Spleen (tissue), 11 donors: ENCODE data around the gene TCF7L2. TPM values are rescaled to one million over a fixed set of nuclear protein-coding genes. Genes with fewer than 3 reads are reported as not detected.

Source experiments
- DNase-seq: peaks from one replicate; pipeline ENCODE4 v3.0.0-alpha.2; 2020
- H3K27ac ChIP-seq, 8 donors: fragments of 200-600 bp; sonication (generic) in 7 of 8; 1 replicate in 4 of 8; 2 replicates in 4 of 8; pipeline versions ENCODE4 v1.5.0 to v1.8.0; 2016 to 2021; ENCODE audit warnings: inconsistent platforms in 4 of 8, mild to moderate bottlenecking in 4 of 8, moderate library complexity in 1 of 8
- H3K27me3 ChIP-seq, 7 donors: fragments of 200-600 bp; sonication (generic) in 6 of 7; replicated peaks in 1 of 7; 1 replicate in 4 of 7; 2 replicates in 3 of 7; pipeline versions ENCODE4 v1.5.0 to v1.8.0; 2016 to 2021; ENCODE audit warnings: inconsistent platforms in 3 of 7, mild to moderate bottlenecking in 1 of 7
- H3K36me3 ChIP-seq, 6 donors: fragments of 200-600 bp; sonication (generic) in 5 of 6; 1 replicate in 4 of 6; 2 replicates in 2 of 6; pipeline versions ENCODE4 v1.5.0 to v1.8.0; 2016 to 2021; ENCODE audit warnings: inconsistent platforms in 2 of 6
- H3K4me1 ChIP-seq, 6 donors: fragments of 200-600 bp; sonication (generic) in 5 of 6; 1 replicate in 3 of 6; 2 replicates in 3 of 6; pipeline versions ENCODE4 v1.5.0 to v1.8.0; 2016 to 2021; ENCODE audit warnings: inconsistent platforms in 3 of 6
- H3K4me3 ChIP-seq, 8 donors: fragments of 200-600 bp; sonication (generic) in 7 of 8; 1 replicate in 4 of 8; 2 replicates in 4 of 8; pipeline versions ENCODE4 v1.5.0 to v1.8.0; 2016 to 2021; ENCODE audit warnings: inconsistent platforms in 4 of 8, mild to moderate bottlenecking in 4 of 8, moderate library complexity in 2 of 8
- H3K9me3 ChIP-seq, 8 donors: fragments of 200-600 bp; sonication (generic) in 7 of 8; 1 replicate in 4 of 8; 2 replicates in 4 of 8; pipeline versions ENCODE4 v1.5.0 to v1.8.0; 2016 to 2021; ENCODE audit warnings: inconsistent platforms in 4 of 8
- CTCF ChIP-seq, 11 experiments: fragments of 200-600 bp in 7 of 11; fragments of 450-650 bp in 4 of 11; sonication (generic) in 4 of 11; IDR thresholded peaks in 8 of 11; conservative IDR thresholded peaks in 3 of 11; 1 replicate in 7 of 11; 2 replicates in 4 of 11; pipeline versions ENCODE4 v1.4.0 to v1.8.0; 2016 to 2021; ENCODE audit warnings: antibody characterized with exemption in 11 of 11, inconsistent platforms in 4 of 11, mild to moderate bottlenecking in 1 of 11
- POLR2A ChIP-seq, 3 donors: fragments of 450-650 bp; IDR thresholded peaks; one replicate each; pipeline ENCODE4 v1.5.1; 2017; ENCODE audit warnings: antibody characterized with exemption in 3 of 3, mild to moderate bottlenecking in 1 of 3
- POLR2AphosphoS5 ChIP-seq, 3 donors: sonication (generic); formaldehyde crosslinking; IDR thresholded peaks; one replicate each; pipeline ENCODE4 v1.5.1; 2017; ENCODE audit warnings: antibody characterized with exemption in 3 of 3
- WGBS, 5 donors: extraction: QIAGEN DNeasy Blood & Tissue Kit in 3 of 5; methylation state at CpG; one replicate each; pipeline versions ENCODE4 v1.1.5 to v1.1.7; 2013 to 2018; 5-methylcytosine and 5-hydroxymethylcytosine counted together
- intact Hi-C: fragments of 100-400 bp; cut with DNase I; formaldehyde crosslinking; loops from one replicate; pipeline ENCODE4 v1.15.0; 2023; ENCODE audit warnings: low total_unique reads
- polyA plus RNA-seq, 3 donors: library from polyadenylated mRNA; stranded (reverse); fragments of 200-250 nt; gene quantifications; one replicate each; pipeline ENCODE4 v1.2.1, GENCODE V29; 2013
- total RNA-seq, 7 donors: library from RNA; depleted of rRNA in 3 of 7; stranded (reverse); fragments of >200 nt in 3 of 7; fragmentation: NEBNext Ultra II Directional in 4 of 7; extraction: Animal tissue kit (Norgen Biotek cat#: 25700) in 4 of 7; gene quantifications; one replicate each; pipeline versions ENCODE4 v1.1.0 to v1.2.1, GENCODE V29; 2016 to 2021
- donor health status: healthy with polysubstance abuse.
- donor health status: DM: no; HTN: no; CAD: no; lungs with moderate emphysema.
- donor health status: DM: no; HTN: no; CAD: no.
- donor health status: Bipolar disorder and iron deficiency.
- donor health status: healthy.
- donor health status: DM: no; HTN: no; CAD: no.
- donor health status: DM: yes; HTN: yes; CAD: no.

The TCF7L2 gene
- total and polyA plus RNA-seq, 10 donors = 4.6 to 85.6 (median 34.7) TPM

GRCh38 chr10:113061054-113061430, 111.0 kb downstream of the TCF7L2 start:
- H3K27ac ChIP-seq = peak overlapping the region in 7 of 8 donors; percentile 41 to 70 (median 58)

GRCh38 chr10:113061557-113061956, 111.5 kb downstream of the TCF7L2 start:
- peaks cover 0 to 65% (median 34%) of the 10 kb centered on the region in 6 donors for H3K4me1 ChIP-seq
- TF ChIP-seq CTCF (IDR thresholded peaks at IDR 0.05 in 8 of 11, conservative IDR thresholded peaks at IDR 0.05 in 3 of 11) (no peak), POLR2A (IDR thresholded peaks at IDR 0.05) (no peak)
- no peaks in the 10 kb centered on the region for H3K36me3 ChIP-seq
- WGBS, 5 donors = 75 to 91% (median 81%) methylated on average over 10 of the region's 10 CpGs
- H3K27ac ChIP-seq = peak overlapping the region in 1 of 8 donors; percentile 70
- no peak for DNase-seq
- H3K27me3 ChIP-seq = no peaks in the 10 kb centered on the region
- no peak overlapping the region for H3K4me3 ChIP-seq
- intact Hi-C loops = no loop called here
- no peaks in the 10 kb centered on the region for H3K9me3 ChIP-seq

More at GRCh38 chr10:113061054-113061430, 111.0 kb downstream of the TCF7L2 start:
- peaks cover 0 to 60% (median 34%) of the 10 kb centered on the region in 6 donors for H3K4me1 ChIP-seq
- H3K9me3 ChIP-seq = no peaks in the 10 kb centered on the region
- intact Hi-C loops = no loop called here
- H3K27me3 ChIP-seq = no peaks in the 10 kb centered on the region
- WGBS, 5 donors = 68 to 89% (median 82%) methylated on average over 7 of the region's 7 CpGs
- H3K4me3 ChIP-seq = no peak overlapping the region
- no peak for DNase-seq
- H3K36me3 ChIP-seq = no peaks in the 10 kb centered on the region
- TF ChIP-seq CTCF (IDR thresholded peaks at IDR 0.05 in 8 of 11, conservative IDR thresholded peaks at IDR 0.05 in 3 of 11) = no peak
- TF ChIP-seq POLR2A (IDR thresholded peaks at IDR 0.05) = no peak
- no peak for TF ChIP-seq POLR2AphosphoS5 (IDR thresholded peaks at IDR 0.05)

- DNase-seq = no peak
These were observed 113.3 kb downstream of the TCF7L2 start for GRCh38 chr10:113063043-113063967.

More at GRCh38 chr10:113063043-113063967, 113.3 kb downstream of the TCF7L2 start:
- intact Hi-C loops = no loop called here
- H3K4me3 ChIP-seq = no peak overlapping the region
- H3K27me3 ChIP-seq = no peaks in the 10 kb centered on the region
- H3K9me3 ChIP-seq = no peaks in the 10 kb centered on the region
- 77 to 89% (median 86%) methylated on average over 14 of the region's 14 CpGs for WGBS, 5 donors
- H3K27ac ChIP-seq = peak overlapping the region in 1 of 8 donors; percentile 3
- TF ChIP-seq POLR2A (IDR thresholded peaks at IDR 0.05) (no peak), POLR2AphosphoS5 (IDR thresholded peaks at IDR 0.05) (no peak), CTCF (IDR thresholded peaks at IDR 0.05 in 8 of 11, conservative IDR thresholded peaks at IDR 0.05 in 3 of 11) (no peak)
- peaks cover 0 to 57% (median 27%) of the 10 kb centered on the region in 6 donors for H3K4me1 ChIP-seq
- H3K36me3 ChIP-seq = peaks cover 0 to under 1% (median 0%) of the 10 kb centered on the region in 6 donors
